ENCODE data around the gene DDRGK1. TPM values are rescaled to one million over a fixed set of nuclear protein-coding genes. Genes with fewer than 3 reads are reported as not detected.

DDRGK1 gene
- polyA plus RNA-seq, 2 of the 4 experiments (the other 2 are of a cell fraction): 87.4 to 120 TPM

- ChIA-PET POLR2A (no interaction called here), CTCF (interaction anchor here (0.6 kb wide), 1 partner anchor 50 kb away, joined by 3 read pairs; no protein-coding TSS in a partner anchor)
- no peak for TF ChIP-seq JUN (IDR thresholded peaks at IDR 0.05)
- TF ChIP-seq NFE2L2 (conservative IDR thresholded peaks at IDR 0.05; ENCODE audit: low read length): no peak
- no peak for TF ChIP-seq CTCF (IDR thresholded peaks at IDR 0.05)
- TF ChIP-seq E2F6 (IDR thresholded peaks at IDR 0.05; ENCODE audit: borderline replicate concordance, low read depth): no peak
- TF ChIP-seq ZC3H11A (IDR thresholded peaks at IDR 0.05): no peak
- no peak for TF ChIP-seq CBX8 (IDR thresholded peaks at IDR 0.05)
- TF ChIP-seq FOSL2 (IDR thresholded peaks at IDR 0.05): no peak
- no peak for TF ChIP-seq FOSL2 (CRISPR knock-in tag; IDR thresholded peaks at IDR 0.05)
- no peak for TF ChIP-seq EP300 (IDR thresholded peaks at IDR 0.05)
- no peak for TF ChIP-seq EHF (CRISPR knock-in tag; IDR thresholded peaks at IDR 0.05)
- no peak for TF ChIP-seq SREBF2 (IDR thresholded peaks at IDR 0.05)
- no peak for TF ChIP-seq MAZ (IDR thresholded peaks at IDR 0.05; ENCODE audit: borderline replicate concordance, low read depth, low read length)
- no peak for TF ChIP-seq ELK1 (IDR thresholded peaks at IDR 0.05; ENCODE audit: low read depth, low read length)
- TF ChIP-seq GATA3 (IDR thresholded peaks at IDR 0.05; ENCODE audit: borderline replicate concordance): no peak
- TF ChIP-seq JUNB (IDR thresholded peaks at IDR 0.05): no peak
- H3K4me2 ChIP-seq: no peak overlapping the region
- FAIRE-seq (no peak), ATAC-seq (no peak), DNase-seq (ENCODE audit: low read depth in 1 of 2, low spot score in 1 of 2) (no peak)
- H3K4me3 ChIP-seq: no peak overlapping the region
- no peak overlapping the region for H3K27ac ChIP-seq
- 92% methylated on average over 24 of the region's 25 CpGs for WGBS (ENCODE audit: missing lambda C conversion rate)
- no peaks in the 10 kb centered on the region for H3K9me3 ChIP-seq
- H3K4me1 ChIP-seq: peaks cover 6% of the 10 kb centered on the region
These were observed 36.8 kb downstream of the DDRGK1 start for GRCh38 chr20:3167738-3168078.

- ChIA-PET POLR2A (interaction anchor here (0.6 kb wide), 1 partner anchor 24 kb away, joined by 4 read pairs; no protein-coding TSS in a partner anchor), CTCF (interaction anchor here (0.6 to 1.1 kb wide), 3 partner anchors 12 to 113 kb away, joined by 3 to 4 read pairs (median 3); no protein-coding TSS in a partner anchor)
- Histone ChIP-seq H3K4me3 (no peak overlapping the region), H3K4me2 (no peak overlapping the region), H3K4me1 (no peaks in the 10 kb centered on the region), H3K27ac (no peak overlapping the region), H3K9me3 (no peaks in the 10 kb centered on the region)
- no peak for DNase-seq (ENCODE audit: low read depth in 1 of 2, low spot score in 1 of 2)
- TF ChIP-seq FOSL2 (IDR thresholded peaks at IDR 0.05) (no peak), FOSL2 (CRISPR knock-in tag; IDR thresholded peaks at IDR 0.05) (no peak), JUN (IDR thresholded peaks at IDR 0.05) (no peak), CEBPB (IDR thresholded peaks at IDR 0.05) (no peak), MYC (IDR thresholded peaks at IDR 0.05; ENCODE audit: borderline replicate concordance, low read length) (no peak), ZNF302 (CRISPR knock-in tag; IDR thresholded peaks at IDR 0.05) (no peak), TP53 (CRISPR knock-in tag; IDR thresholded peaks at IDR 0.05) (no peak), NR3C1 (IDR thresholded peaks at IDR 0.05) (no peak), EHMT2 (IDR thresholded peaks at IDR 0.05; ENCODE audit: low read depth) (no peak), TFCP2L1 (CRISPR knock-in tag; IDR thresholded peaks at IDR 0.05) (no peak), RFX5 (IDR thresholded peaks at IDR 0.05) (no peak)
- 84% methylated on average over 6 of the region's 16 CpGs for WGBS (ENCODE audit: missing lambda C conversion rate)
- FAIRE-seq: no peak
- no peak for ATAC-seq
These were observed 37.6 kb downstream of the DDRGK1 start for GRCh38 chr20:3166913-3167342.
